NCI-H2227 (cell line): ENCODE data around the gene MSX2.

Experiments
- DNase-seq: peaks from one replicate; lab custom pipeline; 2025; ENCODE audit not compliant: unreplicated experiment; lab: John Stamatoyannopoulos, UW

MSX2 gene

DNA sequence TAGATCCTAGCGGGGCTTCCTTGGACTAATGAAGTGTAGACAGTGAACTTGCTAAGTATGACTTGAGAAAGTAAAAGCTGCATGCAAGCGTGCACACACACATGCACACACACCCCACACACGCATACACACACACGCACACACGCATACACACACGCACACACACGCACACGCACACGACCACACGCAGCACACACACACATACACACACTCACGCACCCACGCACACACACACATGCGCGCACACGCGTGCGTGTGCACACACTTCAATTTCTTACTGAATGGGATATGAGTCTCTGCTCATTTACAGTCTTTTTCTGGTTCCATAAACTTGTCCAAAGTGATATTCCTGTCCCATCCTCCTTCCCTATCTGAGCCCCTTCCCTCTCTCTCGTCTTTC, 41.2 kb downstream of the MSX2 start:
- no peak for DNase-seq

DNA sequence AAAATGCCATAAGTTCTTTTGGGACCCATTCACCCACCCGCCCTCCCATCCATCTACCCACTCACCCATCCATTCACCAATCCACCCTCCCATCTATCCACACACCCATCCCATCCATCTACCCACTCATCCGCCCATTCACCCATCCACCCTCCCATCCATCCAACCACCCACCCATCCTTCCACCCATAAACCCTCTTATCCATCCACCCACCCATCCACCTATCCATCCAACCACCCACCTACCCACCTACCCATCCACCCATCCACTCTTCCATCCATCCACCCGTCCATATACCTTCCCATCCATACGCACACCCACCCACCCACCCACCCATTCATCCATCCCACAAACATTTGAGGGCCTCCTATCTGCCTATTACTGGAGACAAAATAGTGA, 43.3 kb downstream of the MSX2 start:
- no peak for DNase-seq

DNA sequence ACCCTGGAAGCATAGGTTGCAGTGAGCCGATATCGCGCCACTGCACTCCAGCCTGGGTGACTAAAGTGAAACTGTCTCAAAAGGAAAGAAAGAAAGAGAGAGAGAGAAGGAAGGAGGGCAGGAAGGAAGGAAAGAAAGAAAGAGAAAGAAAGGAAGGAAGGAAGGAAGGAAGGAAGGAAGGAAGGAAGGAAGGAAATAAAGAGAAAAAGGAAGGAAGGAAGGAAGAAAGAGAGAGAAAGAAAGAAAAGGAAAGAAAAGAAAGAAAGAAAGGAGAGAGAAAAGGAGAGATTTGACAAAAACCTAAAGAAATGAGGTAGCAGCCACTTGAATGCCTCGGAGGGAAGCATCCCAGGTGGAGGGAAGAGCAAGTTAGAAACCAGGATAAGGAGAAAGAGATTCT, 44.6 kb downstream of the MSX2 start:
- no peak for DNase-seq

DNA sequence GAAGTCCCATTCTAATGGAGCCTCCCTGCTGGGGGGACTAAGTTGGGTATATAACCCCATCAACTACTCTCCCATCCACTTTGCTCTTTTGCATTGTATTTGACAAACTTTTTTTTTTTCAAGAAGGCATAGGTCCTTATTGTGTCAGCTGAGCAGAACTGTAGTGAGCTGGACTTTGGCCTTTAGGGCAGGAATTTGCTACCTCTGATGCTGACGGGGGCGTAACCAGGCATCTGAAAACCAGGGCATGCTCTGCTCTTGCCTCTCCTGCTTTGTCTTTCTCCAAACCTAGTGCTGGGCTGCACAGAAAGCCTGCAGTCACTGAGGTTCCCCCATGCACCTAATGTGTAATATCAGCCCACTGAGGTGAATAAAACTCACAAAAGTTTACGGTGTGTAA, 49.0 kb downstream of the MSX2 start:
- no peak for DNase-seq

DNA sequence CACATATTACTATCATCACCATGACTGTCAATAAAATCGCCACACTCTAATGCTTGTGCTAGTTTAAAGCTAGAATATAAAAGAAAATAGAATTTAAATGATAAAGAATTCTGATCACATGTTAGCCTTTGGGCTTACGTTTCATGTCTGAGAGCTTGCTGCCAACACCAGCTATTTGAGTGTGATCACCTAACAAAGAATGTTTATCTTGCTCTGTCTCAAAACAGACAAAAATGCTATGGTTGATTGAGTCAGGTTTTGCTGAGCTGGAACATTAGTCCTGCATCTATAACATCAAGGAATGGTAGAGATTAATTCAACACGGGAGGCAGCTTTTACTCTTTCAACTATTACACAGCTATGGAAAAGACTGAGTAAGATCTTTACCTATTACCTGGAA, 50.7 kb downstream of the MSX2 start:
- DNase-seq, result no peak

- DNase-seq, result no peak
Observed at GRCh38 chr5:174777111-174777510, 52.7 kb downstream of the MSX2 start.

DNA sequence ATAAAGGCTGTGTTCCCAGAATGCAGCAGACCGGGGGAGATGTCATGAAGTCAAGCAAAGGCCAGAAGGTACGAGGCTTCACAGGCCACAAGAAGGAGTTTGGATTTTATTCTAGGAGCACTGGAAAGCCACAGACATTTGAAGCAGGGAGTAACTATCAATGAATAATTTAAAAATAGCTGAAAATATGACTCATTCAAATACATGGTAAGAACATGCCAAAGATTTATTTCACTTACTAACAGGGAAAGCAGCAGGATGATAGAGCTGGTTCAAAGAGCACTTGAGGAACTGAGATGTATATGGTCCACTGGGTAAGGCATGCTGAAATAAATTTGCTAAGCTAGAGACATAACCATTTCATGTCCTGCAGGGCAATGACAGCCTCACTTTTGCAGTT, 53.2 kb downstream of the MSX2 start:
- no peak for DNase-seq
